HG02981 (cell line): ENCODE measurements around the gene HS6ST2.

Experiments used
- ATAC-seq: cut with Tn5 transposase; IDR thresholded peaks from one replicate; pipeline ENCODE4 v1.9.1; 2021; ENCODE audit warnings: mild to moderate bottlenecking, moderate library complexity; ENCODE audit not compliant: unreplicated experiment

The HS6ST2 gene

DNA sequence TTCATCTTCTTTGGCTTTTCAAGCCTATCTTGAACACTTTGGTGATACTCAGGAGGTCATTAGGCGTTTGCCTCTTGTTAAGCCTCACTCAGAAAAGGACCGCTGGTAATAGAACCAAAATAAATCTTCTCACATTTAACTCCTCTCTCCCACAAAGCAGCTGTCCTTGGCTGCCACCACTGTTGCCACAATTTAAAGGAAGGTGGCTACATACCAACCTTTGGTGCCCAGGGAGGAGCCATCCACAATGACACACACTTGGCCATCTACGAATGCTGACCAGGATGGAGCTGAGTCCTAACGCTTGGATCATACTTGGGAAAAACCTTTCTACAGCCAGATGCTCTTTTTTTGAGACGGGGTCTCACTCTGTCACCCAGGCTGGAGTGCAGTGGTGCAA is 210.2 kb downstream of the HS6ST2 start:
- no peak for ATAC-seq

DNA sequence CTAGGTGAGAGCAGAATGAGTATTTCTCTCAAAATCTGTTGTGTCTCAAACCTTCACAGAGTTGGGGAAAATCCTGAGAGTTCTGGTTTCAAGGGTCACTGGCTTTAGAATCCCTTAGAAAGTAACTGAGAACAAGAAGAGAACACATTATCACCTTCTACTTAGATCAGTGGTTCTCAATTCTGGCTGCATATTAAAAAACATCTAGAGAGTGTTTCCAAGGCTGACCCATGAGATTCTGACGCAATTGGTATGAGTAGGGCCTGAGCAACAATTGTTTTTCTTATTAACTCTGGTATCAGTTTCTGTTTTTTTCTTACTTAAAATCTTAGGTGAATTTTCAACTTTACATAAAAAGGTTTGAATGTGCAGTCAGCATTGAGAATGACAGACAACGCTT is 212.8 kb downstream of the HS6ST2 start:
- no peak for ATAC-seq

DNA sequence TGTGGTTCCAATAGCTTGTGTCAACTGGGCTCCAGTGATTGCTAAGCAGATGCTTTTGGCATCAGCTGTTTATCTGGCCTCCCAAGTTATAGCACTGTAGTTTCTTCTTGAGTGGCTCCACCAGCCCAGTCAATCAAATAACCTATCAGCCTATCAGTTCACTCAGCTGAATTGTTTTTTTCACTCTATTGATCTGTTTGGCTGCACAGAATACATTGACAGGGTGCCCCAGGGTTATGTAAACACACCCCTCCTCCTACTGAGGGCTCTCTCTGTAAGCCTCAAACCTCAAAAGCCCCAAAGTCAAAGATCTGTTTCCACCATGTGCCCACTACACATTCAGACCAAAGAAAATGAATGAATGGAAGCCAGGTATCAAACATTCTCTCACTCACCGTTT is 214.0 kb downstream of the HS6ST2 start:
- no peak for ATAC-seq

DNA sequence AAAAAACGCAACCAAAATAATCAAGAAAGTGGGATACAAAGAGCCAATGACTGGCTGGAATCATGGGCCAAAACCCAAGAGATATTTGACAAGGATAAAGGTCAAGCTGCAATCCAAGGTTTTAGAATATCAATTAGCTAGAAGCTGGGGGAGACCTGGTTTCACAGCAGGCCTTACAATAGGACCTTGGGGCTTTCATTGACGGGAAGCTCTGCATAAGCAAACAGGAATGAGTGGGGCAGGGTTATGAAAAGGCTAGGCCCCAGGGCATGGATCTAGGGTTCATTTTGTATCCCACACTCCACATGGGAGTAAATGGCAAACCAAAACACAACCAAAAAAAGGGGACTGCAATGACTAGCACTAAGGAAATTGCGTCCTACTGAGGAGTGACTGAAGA is 215.3 kb downstream of the HS6ST2 start:
- ATAC-seq = no peak

DNA sequence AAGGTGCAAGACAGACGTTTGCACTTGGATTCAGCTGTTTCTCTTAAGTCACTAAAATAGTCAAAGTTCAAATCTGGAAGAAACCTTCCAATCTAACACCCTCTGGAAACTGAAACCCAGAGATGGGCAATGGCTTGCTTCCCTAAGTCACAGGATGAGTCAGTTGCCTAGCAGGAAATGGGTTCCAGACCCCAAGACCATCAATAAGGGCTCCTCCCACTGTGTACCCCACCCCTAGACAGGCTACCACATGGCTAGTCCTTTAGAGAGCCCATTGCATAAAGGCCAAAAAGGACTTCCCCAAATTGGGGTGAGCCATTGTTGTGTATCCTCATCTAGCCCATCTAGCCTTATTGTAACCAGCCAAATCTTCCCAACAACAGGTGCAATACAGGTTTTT is 216.2 kb downstream of the HS6ST2 start:
- ATAC-seq = no peak

DNA sequence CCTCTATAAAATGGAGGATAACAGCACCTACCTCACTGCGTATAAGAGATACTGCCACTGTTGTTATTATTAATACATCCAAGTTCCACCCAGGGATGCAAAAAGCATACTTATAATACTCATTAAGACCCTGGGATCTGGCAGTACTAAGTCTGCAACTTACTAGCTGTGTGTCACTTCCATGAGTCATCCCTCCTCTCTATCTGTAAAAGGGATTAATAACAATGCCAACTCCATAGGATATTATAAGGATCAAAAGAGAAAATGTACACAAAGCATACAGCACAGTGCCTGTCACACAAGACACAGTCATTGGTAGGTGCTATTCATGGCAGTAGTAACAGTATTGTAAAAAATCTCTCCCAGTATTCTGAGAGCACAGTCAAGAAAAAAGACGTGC is 216.7 kb downstream of the HS6ST2 start:
- ATAC-seq = no peak

DNA sequence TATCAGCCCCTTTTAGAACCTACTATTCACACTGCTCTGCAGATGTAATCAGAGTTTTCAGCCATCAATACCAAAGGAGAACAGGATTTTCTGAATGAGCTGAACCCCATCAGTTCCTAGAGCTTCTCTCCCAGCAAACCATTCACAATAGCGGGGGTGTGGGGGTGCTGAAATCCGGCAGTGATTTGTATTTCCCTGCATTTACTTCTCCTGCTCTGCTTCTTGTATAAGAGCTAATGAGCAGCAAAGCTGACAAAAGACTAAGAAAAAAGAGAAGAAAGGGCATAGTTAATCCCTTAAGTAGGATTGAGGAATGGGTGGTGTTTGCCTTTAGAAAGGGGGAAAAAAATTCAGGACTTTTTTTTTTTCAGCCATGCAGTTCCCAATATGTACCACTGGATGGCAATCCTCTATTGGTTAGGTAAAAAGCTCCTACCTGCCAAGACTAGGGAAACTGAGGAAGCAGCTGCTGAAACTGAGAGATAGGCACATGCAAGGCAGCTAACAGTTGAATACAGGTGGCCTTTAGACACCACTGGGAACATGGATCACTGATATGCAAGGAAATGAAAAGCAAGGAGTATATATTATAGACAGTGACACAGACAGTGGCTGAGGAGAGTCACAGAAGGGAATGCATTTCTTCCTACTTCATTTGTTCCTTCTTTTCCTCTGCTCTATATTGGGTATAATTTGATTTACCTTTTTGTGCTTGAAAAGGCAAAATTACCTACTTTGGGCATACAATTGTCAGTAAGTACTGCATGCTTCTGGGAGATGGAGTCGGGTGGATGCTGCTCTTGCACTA is 217.9 kb downstream of the HS6ST2 start:
- no peak for ATAC-seq

DNA sequence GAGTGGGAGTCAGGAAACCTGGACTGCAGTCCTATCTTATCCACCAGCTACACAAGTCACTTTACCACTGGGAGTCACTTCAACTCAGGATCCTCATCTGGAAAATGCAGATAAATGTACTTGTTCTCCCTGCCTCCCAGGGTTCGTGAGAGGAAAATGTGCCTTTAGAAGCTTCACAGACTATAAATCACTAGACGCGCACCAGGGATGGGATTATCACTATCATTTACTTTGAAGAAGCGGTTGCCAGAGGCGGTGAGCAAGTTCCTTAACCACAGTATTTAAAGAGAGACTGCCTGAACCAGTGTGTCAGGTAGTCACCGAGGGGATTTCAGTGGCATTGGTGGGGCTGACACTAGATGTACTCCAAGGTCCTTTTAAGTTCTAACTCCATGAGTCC is 219.5 kb downstream of the HS6ST2 start:
- no peak for ATAC-seq

DNA sequence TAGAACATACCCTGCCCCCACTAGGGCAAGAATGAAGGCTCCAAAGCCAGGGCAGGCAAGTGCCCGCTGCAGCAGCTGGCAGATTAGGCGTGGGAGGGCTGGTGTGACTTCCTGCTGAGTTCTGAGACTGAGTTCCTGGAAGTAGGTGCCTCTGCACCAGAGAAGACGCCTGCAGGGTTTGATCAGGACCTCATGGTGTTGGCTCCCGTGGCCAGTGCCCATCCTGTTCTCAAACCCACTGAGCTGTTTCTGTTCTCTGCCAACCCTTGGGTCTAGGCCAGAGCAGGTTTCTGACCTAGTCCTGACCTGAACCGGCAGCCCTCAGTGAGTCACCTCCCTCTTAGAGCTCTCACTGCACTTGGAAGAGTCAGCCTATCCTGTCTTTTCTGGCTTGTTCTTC is 220.7 kb downstream of the HS6ST2 start:
- no peak for ATAC-seq

DNA sequence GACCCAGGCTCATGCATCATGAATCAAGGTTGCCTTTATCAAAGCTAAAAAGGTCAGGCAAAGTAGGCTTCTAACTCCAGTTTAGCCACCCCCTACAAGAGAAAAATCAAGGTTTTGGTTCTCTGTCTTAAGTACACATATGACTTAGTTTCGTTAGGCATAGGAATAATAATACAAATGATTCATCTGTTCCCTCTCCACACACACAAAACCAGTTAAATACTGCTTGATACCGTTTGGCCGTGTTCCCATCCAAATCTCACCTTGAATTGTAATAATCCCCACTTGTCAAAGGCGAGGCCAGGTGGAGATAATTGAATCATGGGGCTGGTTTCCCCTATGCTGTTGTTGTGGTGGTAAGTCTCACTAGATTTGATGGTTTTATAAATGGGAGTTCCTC is 226.2 kb downstream of the HS6ST2 start:
- ATAC-seq = no peak

DNA sequence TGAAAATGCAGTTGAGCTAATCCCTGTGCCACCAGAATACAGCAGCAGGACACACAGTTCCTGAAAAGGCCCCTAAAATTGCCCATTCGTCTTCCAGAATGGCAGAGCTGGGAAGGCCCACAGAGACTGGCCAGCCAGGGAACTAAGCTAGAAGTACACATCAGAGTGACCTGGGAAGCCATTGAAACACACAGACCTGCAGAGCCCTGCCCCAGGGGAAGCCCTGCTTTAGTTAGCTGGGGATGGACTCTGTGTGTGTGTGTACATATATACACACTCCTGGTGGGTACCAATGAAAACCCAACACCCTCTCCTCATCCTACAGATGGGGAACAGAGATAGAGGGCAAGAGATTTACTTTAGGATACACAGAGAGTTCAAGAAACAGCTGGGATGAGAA is 227.7 kb downstream of the HS6ST2 start:
- no peak for ATAC-seq

DNA sequence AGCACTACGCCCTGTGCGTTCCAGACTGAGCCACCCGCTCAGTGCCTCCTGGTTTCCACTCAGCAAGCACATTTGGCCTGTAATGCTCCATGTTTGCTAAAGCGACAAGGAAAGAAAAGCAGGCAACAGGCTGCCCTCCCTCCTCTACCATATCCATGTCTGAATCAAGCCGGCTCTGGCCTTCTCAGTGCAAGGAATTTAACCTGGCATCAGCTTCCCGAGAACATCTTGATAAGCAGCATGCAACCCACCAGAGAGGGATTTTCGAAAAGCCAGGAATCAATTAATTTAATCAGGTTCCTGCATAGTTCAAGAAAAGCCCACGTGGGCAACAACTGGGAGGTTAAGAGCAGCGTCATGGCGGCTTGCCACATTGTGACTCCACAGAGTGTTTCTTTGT is 228.2 kb downstream of the HS6ST2 start:
- ATAC-seq = no peak

DNA sequence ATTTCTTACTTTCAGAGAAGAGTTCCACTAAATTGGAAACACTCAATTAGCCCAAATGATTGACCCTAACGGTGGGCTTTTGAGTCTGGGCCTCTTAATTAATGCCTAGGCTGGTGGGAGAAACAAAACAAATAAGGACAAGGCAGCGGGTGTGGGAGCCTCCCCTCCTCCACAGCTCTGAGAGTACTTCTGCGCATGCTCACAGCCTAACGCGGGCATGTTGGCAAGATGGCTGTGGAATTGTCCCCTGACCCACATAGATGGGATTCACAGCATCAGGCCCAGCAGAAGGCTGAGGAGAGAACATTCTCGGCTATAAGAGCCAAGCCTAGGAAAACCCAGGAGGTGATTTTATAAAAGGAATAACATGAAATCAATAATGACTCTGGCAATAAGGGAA is 230.1 kb downstream of the HS6ST2 start:
- ATAC-seq = no peak

DNA sequence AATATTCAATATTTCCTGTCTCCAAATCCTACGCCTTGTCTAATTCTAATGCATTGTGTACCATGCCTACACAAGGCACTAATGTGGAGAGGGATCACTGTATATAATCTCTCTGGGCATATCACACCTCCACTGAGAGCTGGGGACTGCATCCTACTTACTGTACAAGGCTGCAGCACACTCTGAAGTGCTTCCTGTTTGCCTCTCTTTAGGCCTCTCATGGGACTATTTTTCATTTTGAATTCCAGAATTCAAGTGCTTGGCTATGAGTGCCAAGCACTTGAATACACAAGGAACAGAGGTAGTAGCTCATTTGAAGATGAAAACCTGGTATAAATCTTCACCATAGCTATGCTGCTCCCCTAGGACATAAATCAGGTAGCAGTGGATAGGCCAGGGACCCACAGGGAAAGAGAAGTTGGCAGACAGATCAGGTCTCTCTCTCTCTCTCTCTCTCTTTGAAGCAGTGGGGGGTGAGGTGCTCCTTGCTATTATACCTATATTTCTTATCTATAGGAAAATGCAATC is 239.9 kb downstream of the HS6ST2 start:
- ATAC-seq = no peak

DNA sequence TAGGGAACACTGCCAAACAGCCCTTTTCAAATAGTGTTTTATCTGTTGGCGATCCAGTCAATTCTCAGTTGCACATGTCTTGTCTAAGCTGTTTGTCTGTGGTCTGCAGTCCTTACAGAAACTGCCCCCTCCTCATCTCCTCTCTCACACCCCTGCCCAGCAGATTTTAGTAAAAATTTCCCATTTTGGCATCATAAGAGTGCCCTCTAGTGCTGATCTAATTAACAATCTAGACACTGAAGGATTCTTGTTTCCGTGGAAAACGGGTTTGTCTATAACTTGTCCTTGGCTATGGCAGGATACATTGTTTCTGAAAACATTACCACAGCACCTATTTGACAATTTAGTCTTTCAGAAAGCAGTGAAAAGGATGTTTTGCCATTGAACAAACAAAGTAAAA is 242.4 kb downstream of the HS6ST2 start:
- ATAC-seq = no peak

DNA sequence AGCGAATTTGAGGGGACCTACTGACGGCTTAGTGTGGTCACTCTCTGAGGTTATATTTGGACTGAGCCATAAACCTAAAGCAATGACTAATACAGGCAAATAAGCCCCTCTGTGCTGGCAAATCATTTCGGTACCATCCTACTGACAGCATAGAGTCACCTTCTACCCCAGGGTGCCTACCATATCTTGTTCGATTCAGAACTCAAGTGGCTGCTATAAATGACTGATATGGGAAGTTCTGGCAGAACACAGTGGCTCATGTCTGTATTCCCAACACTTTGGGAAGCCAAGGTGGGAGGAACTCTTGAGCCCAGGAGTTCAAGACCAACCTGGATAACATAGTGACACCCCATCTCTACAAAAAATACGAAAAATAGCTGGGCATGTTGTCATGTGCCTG is 243.5 kb downstream of the HS6ST2 start:
- no peak for ATAC-seq

DNA sequence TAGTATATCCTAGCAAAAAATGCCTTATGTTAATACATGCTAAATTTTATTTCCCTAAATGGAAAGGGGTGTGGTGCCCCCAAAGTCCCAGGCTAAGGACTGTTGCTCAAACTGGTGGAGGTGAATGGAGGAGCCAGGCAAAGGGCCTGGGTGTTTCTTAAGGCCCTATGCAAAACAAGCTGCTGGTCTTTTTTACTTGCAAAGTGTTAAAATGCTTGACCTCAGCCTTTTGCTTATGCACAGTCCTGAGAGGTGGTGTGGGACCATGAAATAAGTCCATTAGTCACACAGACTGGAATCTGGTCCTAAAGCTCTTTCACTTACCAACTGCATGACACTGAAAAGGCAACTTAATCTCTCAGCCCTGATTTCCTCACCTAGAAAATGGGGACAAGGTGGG is 246.1 kb downstream of the HS6ST2 start:
- no peak for ATAC-seq

DNA sequence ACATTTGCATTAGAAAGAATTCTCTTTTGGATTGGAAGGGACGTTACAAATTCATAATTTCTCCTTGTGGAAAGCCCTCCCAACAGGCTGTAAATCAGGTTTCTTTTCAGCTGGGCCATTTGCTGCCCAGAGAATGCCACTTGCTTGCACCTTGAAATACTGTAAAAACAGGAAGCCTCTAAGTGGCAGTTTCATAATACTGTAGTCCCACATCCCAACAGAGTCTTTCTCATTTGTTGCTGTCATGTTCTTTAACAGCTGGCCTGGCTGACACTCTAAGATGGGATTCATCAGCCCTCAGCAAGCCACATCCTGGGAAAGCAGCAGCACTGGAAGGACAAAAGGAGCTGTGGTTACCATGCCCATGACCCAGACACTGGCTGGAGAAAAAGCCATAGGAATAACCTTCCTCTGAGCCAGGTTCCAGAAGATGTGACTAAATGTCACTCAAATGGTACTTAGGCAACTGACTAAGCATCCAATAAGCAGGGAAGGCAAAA is 247.7 kb downstream of the HS6ST2 start:
- ATAC-seq = no peak

DNA sequence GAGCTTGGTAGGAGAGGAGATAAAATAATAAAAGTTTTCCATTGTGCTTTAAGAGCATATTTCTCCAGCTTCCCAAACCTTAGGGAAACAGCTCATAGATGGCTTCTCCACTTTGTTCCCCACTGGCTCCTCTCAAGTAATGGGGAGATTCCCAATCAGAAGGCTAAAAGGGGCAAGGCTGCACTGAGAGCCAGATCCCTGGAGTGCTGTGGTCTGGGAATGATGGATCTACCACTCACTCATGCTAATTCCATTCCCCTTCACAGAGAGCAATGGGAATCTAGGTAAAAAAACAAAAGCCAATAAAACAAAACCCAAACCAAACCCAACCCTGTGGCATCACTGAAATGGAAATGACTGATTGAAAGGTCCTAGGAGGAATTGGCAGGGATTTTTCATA is 249.9 kb downstream of the HS6ST2 start:
- no peak for ATAC-seq

DNA sequence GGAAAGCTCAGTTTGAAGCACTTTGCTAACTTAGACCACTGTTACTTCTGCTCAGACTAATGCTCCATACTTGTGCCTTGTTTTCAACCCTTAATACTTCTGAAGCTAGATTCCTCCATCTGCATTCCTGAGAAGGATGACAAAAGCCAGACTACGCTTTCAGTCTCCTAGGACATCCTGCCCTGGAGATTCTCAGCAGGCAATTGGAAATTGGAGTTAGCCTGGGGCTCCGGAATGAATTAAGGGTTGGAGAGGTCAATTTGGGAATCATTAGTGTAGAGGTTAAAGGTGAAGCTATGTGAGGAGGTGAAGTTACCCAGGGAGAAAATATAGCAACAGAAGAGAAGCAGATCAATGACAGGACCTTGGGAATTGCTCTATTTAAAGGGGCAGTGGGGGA is 253.7 kb downstream of the HS6ST2 start:
- ATAC-seq = no peak

DNA sequence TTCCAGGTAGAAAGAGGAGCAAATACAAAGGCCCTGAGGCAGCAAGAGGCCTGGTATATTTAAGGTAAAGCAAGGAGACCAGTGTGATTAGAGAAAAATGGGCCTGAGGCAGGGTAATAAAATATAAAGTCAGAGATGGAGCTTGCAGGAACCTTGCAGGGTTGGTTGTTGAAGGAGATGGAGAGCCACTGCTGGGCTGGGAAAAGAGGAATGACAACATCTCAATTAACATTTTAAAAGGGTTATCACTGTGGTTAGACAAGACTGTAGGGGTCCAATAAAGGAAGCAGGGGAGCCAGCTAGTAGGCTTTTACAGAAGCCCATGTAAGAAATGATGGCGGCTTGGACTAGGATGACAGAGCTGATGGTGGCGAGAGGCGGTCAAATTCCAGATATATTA is 264.0 kb downstream of the HS6ST2 start:
- ATAC-seq = no peak

DNA sequence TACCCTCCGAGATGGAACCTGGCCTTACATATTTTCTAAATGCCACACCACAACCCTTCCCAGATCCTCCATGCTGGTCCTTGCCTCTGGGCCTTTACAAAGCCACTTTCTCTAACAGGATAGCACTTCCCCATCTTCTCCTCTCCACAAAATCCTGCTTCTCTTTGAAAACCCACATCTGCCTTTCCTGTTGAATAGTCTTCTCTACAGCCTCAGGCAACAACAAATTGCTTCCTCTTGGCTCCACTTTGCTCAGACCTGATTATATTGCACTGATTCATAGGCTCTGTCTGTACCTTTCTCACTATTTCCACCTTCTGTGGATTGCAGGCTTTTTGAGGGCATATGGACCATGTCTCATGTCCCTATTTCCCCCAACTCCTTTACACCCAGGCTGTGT is 265.9 kb downstream of the HS6ST2 start:
- no peak for ATAC-seq

DNA sequence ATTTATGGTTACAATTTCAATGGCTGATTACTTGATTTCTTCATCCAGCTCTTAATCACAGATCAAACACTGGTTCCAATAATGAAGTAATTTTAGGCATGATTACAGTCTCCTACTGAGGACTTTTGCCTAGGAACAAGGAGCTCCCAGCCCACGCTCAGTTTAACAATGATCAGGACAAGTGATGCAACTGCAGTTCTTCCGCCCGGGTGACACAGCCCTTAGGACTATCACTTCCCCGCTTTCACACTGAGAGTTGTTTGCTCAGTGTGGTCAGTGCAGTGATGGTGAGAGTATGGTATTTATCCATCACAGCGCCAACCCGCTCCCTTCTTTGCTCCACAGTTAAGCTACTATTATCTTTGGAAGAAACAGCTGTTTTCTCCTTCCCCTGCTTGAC is 266.4 kb downstream of the HS6ST2 start:
- no peak for ATAC-seq
